H9 (cell line): ENCODE measurements around the gene AADAC. TPM values are rescaled to one million over a fixed set of nuclear protein-coding genes. Genes with fewer than 3 reads are reported as not detected.
"Not testable (repeated sequence)": the region's sequence is repeated elsewhere in the genome, so short reads cannot be mapped to it uniquely, and the experiment has no call there.

Experiments used
- DNase-seq: peaks from one replicate; pipeline ENCODE4 v3.0.0-alpha.2; 2017
- H2AFZ ChIP-seq: one replicate; pipeline ENCODE4 v1.6.1; 2013; ENCODE audit warnings: mild to moderate bottlenecking, low read length, control low read depth, moderate library complexity
- H2AK5ac ChIP-seq: 2 replicates; pipeline ENCODE4 v1.6.1; 2013; ENCODE audit warnings: low read length, control low read depth, mixed read lengths; ENCODE audit not compliant: insufficient read length
- H2BK120ac ChIP-seq: one replicate; pipeline ENCODE4 v1.6.1; 2013; ENCODE audit warnings: low read depth, mild to moderate bottlenecking, low read length, control low read depth, inconsistent platforms; ENCODE audit not compliant: poor library complexity, severe bottlenecking
- H2BK12ac ChIP-seq: 2 replicates; pipeline ENCODE4 v1.6.1; 2013; ENCODE audit warnings: low read length, control low read depth, mixed read lengths, low read depth; ENCODE audit not compliant: insufficient read length
- H2BK15ac ChIP-seq: 2 replicates; pipeline ENCODE4 v1.6.1; 2013; ENCODE audit warnings: low read depth, low read length, control low read depth
- H2BK20ac ChIP-seq: one replicate; pipeline ENCODE4 v1.6.1; 2013; ENCODE audit warnings: low read depth, mild to moderate bottlenecking, low read length, control low read depth, inconsistent platforms; ENCODE audit not compliant: poor library complexity, severe bottlenecking
- H2BK5ac ChIP-seq: 2 replicates; pipeline ENCODE4 v1.6.1; 2013; ENCODE audit warnings: low read length, control low read depth, mixed read lengths; ENCODE audit not compliant: insufficient read length
- H3K14ac ChIP-seq: 2 replicates; pipeline ENCODE4 v1.6.1; 2013; ENCODE audit warnings: low read length, control low read depth; ENCODE audit not compliant: insufficient read depth
- H3K18ac ChIP-seq: 2 replicates; pipeline ENCODE4 v1.6.1; 2013; ENCODE audit warnings: low read depth, mild to moderate bottlenecking, mixed read lengths, low read length, control low read depth; ENCODE audit not compliant: insufficient read length
- H3K23ac ChIP-seq: 2 replicates; pipeline ENCODE4 v1.6.1; 2013; ENCODE audit warnings: low read length, control low read depth, mixed read lengths, low read depth; ENCODE audit not compliant: insufficient read length
- H3K23me2 ChIP-seq: 2 replicates; pipeline ENCODE4 v1.6.1; 2013; ENCODE audit warnings: low read depth, mild to moderate bottlenecking, mixed read lengths, low read length, control low read depth; ENCODE audit not compliant: insufficient read length, poor library complexity, severe bottlenecking
- H3K27ac ChIP-seq: 2 replicates; pipeline ENCODE4 v1.5.1; 2013; ENCODE audit warnings: low read length, control low read depth, mixed read lengths, low read depth; ENCODE audit not compliant: insufficient read length
- H3K27me3 ChIP-seq: 2 replicates; pipeline ENCODE4 v1.6.1; 2013; ENCODE audit warnings: low read length, control low read depth, inconsistent platforms; ENCODE audit not compliant: insufficient read depth
- H3K4ac ChIP-seq: 2 replicates; pipeline ENCODE4 v1.6.1; 2013; ENCODE audit warnings: low read depth, mild to moderate bottlenecking, control low read depth, inconsistent platforms, low read length, moderate library complexity
- H3K4me1 ChIP-seq: 2 replicates; pipeline ENCODE4 v1.6.1; 2013; ENCODE audit warnings: low read length, control low read depth, inconsistent platforms; ENCODE audit not compliant: insufficient read depth
- H3K4me2 ChIP-seq: 2 replicates; pipeline ENCODE4 v1.6.1; 2013; ENCODE audit warnings: low read length, control low read depth, mixed read lengths; ENCODE audit not compliant: insufficient read length, insufficient read depth
- H3K56ac ChIP-seq: 2 replicates; pipeline ENCODE4 v1.6.1; 2013; ENCODE audit warnings: low read depth, mild to moderate bottlenecking, mixed read lengths, low read length, control low read depth; ENCODE audit not compliant: insufficient read length
- H3K79me1 ChIP-seq: 2 replicates; pipeline ENCODE4 v1.6.1; 2013; ENCODE audit warnings: low read depth, mild to moderate bottlenecking, moderate library complexity, low read length, control low read depth, inconsistent platforms; ENCODE audit not compliant: insufficient read depth, poor library complexity, severe bottlenecking
- H3K79me2 ChIP-seq: 2 replicates; pipeline ENCODE4 v1.6.1; 2013; ENCODE audit warnings: low read length, control low read depth, inconsistent platforms; ENCODE audit not compliant: insufficient read depth
- H3K9ac ChIP-seq: 2 replicates; pipeline ENCODE4 v1.6.1; 2013; ENCODE audit warnings: low read length, control low read depth, mixed read lengths; ENCODE audit not compliant: insufficient read length; ENCODE audit errors: extremely low read depth
- H3K9me3 ChIP-seq: one replicate; pipeline ENCODE4 v1.6.1; 2013; ENCODE audit warnings: low read depth, low read length, inconsistent platforms; ENCODE audit not compliant: control insufficient read depth
- H3T11ph ChIP-seq: one replicate; pipeline ENCODE4 v1.6.1; 2013; ENCODE audit warnings: mild to moderate bottlenecking, low read length, control low read depth, inconsistent platforms
- H4K20me1 ChIP-seq: one replicate; pipeline ENCODE4 v1.6.1; 2013; ENCODE audit not compliant: control insufficient read depth, insufficient read length, insufficient read depth
- H4K5ac ChIP-seq: 2 replicates; pipeline ENCODE4 v1.6.1; 2013; ENCODE audit warnings: low read depth, mild to moderate bottlenecking, mixed read lengths, low read length, control low read depth; ENCODE audit not compliant: insufficient read length
- H4K8ac ChIP-seq: replicated peaks from 2 replicates; pipeline ENCODE4 v1.6.1; 2013; ENCODE audit warnings: low read length, control low read depth, mixed read lengths, low read depth; ENCODE audit not compliant: insufficient read length
- H4K91ac ChIP-seq: 2 replicates; pipeline ENCODE4 v1.6.1; 2013; ENCODE audit warnings: low read depth, mild to moderate bottlenecking, moderate library complexity, mixed read lengths, low read length, control low read depth; ENCODE audit not compliant: insufficient read length
- H3K27ac Mint-ChIP-seq, 3 experiments: 2 replicates in 2 of 3; 3 replicates in 1 of 3; pipeline ENCODE4 v1.8.0; 2020 to 2021; ENCODE audit warnings: mixed read lengths in 3 of 3, mild to moderate bottlenecking in 1 of 3, moderate library complexity in 1 of 3
- H3K27me3 Mint-ChIP-seq: 2 replicates; pipeline ENCODE4 v1.8.0; 2021; ENCODE audit warnings: low read depth, mild to moderate bottlenecking, moderate library complexity, mixed read lengths
- H3K36me3 Mint-ChIP-seq, 3 experiments: 2 replicates in 2 of 3; 3 replicates in 1 of 3; pipeline ENCODE4 v1.8.0; 2020 to 2021; ENCODE audit warnings: low read depth in 3 of 3, mixed read lengths in 3 of 3; ENCODE audit not compliant: insufficient read depth in 1 of 3
- H3K4me1 Mint-ChIP-seq, 2 experiments: 2 replicates each; pipeline ENCODE4 v1.8.0; 2020; ENCODE audit warnings: mixed read lengths in 2 of 2
- H3K4me3 Mint-ChIP-seq, 2 experiments: 2 replicates in 1 of 2; 3 replicates in 1 of 2; pipeline ENCODE4 v1.8.0; 2020 to 2021; ENCODE audit warnings: mild to moderate bottlenecking in 2 of 2, mixed read lengths in 2 of 2, moderate library complexity in 1 of 2
- H3K9me3 Mint-ChIP-seq, 2 experiments: 2 replicates in 1 of 2; 3 replicates in 1 of 2; pipeline ENCODE4 v1.8.0; 2020; ENCODE audit warnings: mild to moderate bottlenecking in 2 of 2, mixed read lengths in 2 of 2, moderate library complexity in 1 of 2
- CTCF ChIP-seq: fragments of 200-600 bp; sonication (generic); conservative IDR thresholded peaks from 3 replicates; pipeline ENCODE4 v1.8.0; 2021; ENCODE audit warnings: antibody characterized with exemption, mild to moderate bottlenecking
- WGBS: extraction: QIAGEN DNeasy Blood & Tissue Kit; methylation state at CpG from one replicate; pipeline ENCODE4 v1.1.7; 2013; ENCODE audit warnings: missing lambda C conversion rate, low lambda C conversion rate, mixed read lengths; ENCODE audit not compliant: insufficient read length; ENCODE audit errors: extremely low coverage; 5-methylcytosine and 5-hydroxymethylcytosine counted together
- total RNA-seq: library from RNA; stranded (reverse); gene quantifications from 2 replicates; pipeline ENCODE4 v1.2.1, GENCODE V29; 2021

The AADAC gene
- total RNA-seq, 1 experiment from 2014 or later = not detected

GRCh38 chr3:151789853-151790463 lies 24.0 kb upstream of the AADAC start:
- no peak overlapping the region for H2BK12ac ChIP-seq
- Mint-ChIP-seq H3K27ac (no peak overlapping the region), H3K27me3 (no peaks in the 10 kb centered on the region), H3K9me3 (peaks cover 0 to 3% of the 10 kb centered on the region in 2 experiments; a peak in 3 of 5 replicates), H3K36me3 (peaks cover 0 to 4% (median 0%) of the 10 kb centered on the region in 3 experiments; a peak in 1 of 7 replicates), H3K4me3 (no peak overlapping the region), H3K4me1 (no peaks in the 10 kb centered on the region)
- H3K9me3 ChIP-seq = no peaks in the 10 kb centered on the region
- no peak overlapping the region for H4K91ac ChIP-seq
- no peak for DNase-seq
- H3K79me2 ChIP-seq = no peaks in the 10 kb centered on the region
- no peak overlapping the region for H3K9ac ChIP-seq
- H2BK20ac ChIP-seq = no peak overlapping the region
- H3K4me2 ChIP-seq = no peak overlapping the region
- no peak overlapping the region for H3K18ac ChIP-seq
- no peak overlapping the region for H3K14ac ChIP-seq
- no peak overlapping the region for H2AFZ ChIP-seq
- no peaks in the 10 kb centered on the region for H3K23me2 ChIP-seq
- no peaks in the 10 kb centered on the region for H3K79me1 ChIP-seq
- no CpG with 5 or more reads among the region's 1 CpG for whole genome bisulfite sequencing
- no peak overlapping the region for H3T11ph ChIP-seq
- H4K20me1 ChIP-seq = no peaks in the 10 kb centered on the region
- H2BK5ac ChIP-seq = no peak overlapping the region
- H3K4ac ChIP-seq = no peak overlapping the region
- no peak overlapping the region for H4K8ac ChIP-seq
- no peak overlapping the region for H4K5ac ChIP-seq
- no peaks in the 10 kb centered on the region for H3K4me1 ChIP-seq
- no peak overlapping the region for H2BK120ac ChIP-seq
- H3K27me3 ChIP-seq = no peaks in the 10 kb centered on the region
- no peak overlapping the region for H3K56ac ChIP-seq
- H2BK15ac ChIP-seq = no peak overlapping the region
- H2AK5ac ChIP-seq = no peak overlapping the region
- no peak overlapping the region for H3K23ac ChIP-seq
- no peak for TF ChIP-seq CTCF
- no peak overlapping the region for H3K27ac ChIP-seq

- not testable (repeated sequence) for H3K4me3 Mint-ChIP-seq, H2BK20ac ChIP-seq, H3K79me1 ChIP-seq, H3K27ac ChIP-seq, H2BK5ac ChIP-seq, H2AFZ ChIP-seq, H3K9ac ChIP-seq, H3K9me3 Mint-ChIP-seq, H3K36me3 Mint-ChIP-seq, DNase-seq, H2BK15ac ChIP-seq, H3K4me1 Mint-ChIP-seq, H3K79me2 ChIP-seq, H4K8ac ChIP-seq, H3K4me2 ChIP-seq, H3T11ph ChIP-seq, H4K91ac ChIP-seq, H3K56ac ChIP-seq, H3K27ac Mint-ChIP-seq, H4K20me1 ChIP-seq, H3K14ac ChIP-seq, H2AK5ac ChIP-seq, H3K9me3 ChIP-seq, H3K4me1 ChIP-seq, H3K23me2 ChIP-seq, H2BK120ac ChIP-seq, H3K18ac ChIP-seq, H3K27me3 ChIP-seq, H4K5ac ChIP-seq, H3K27me3 Mint-ChIP-seq, H2BK12ac ChIP-seq, H3K23ac ChIP-seq, H3K4ac ChIP-seq
- no CpG with 5 or more reads among the region's 2 CpGs for WGBS
Measured at GRCh38 chr3:151790763-151791162, 23.2 kb upstream of the AADAC start.
